SHP77 treated with DMSO at 0.1 percent for 48 hours (cell line): ENCODE data around the gene ANKRD29.
"Not testable (repeated sequence)": the region's sequence is repeated elsewhere in the genome, so short reads cannot be mapped to it uniquely, and the experiment has no call there.

Experiments used
- DNase-seq: peaks from one replicate; lab custom pipeline; 2025; lab: John Stamatoyannopoulos, UW

ANKRD29 gene

GRCh38 chr18:23557511-23557910 is 105.2 kb downstream of the ANKRD29 start:
- not testable (repeated sequence) for DNase-seq

GRCh38 chr18:23556145-23556780 is 106.4 kb downstream of the ANKRD29 start:
- DNase-seq: no peak

GRCh38 chr18:23553887-23554286 is 108.8 kb downstream of the ANKRD29 start:
- DNase-seq: no peak

GRCh38 chr18:23552505-23552904 is 110.2 kb downstream of the ANKRD29 start:
- DNase-seq: no peak

- no peak for DNase-seq
Observed at GRCh38 chr18:23551978-23552377, 110.7 kb downstream of the ANKRD29 start.

- DNase-seq: no peak
Observed at GRCh38 chr18:23550898-23551297, 111.8 kb downstream of the ANKRD29 start.
